Stimulated activated CD4-positive, alpha-beta T cell treated with anti-CD3 and anti-CD28 coated beads, TNF-alpha, amount 100 ng/mL, for 4 hours (primary cell): ENCODE measurements around the gene EXOC3L1.

Experiments
- DNase-seq, 3 experiments: peaks; one replicate each; pipeline ENCODE4 v3.0.0-alpha.2; 2020; ENCODE audit warnings: low read depth in 3 of 3

Gene EXOC3L1

DNA sequence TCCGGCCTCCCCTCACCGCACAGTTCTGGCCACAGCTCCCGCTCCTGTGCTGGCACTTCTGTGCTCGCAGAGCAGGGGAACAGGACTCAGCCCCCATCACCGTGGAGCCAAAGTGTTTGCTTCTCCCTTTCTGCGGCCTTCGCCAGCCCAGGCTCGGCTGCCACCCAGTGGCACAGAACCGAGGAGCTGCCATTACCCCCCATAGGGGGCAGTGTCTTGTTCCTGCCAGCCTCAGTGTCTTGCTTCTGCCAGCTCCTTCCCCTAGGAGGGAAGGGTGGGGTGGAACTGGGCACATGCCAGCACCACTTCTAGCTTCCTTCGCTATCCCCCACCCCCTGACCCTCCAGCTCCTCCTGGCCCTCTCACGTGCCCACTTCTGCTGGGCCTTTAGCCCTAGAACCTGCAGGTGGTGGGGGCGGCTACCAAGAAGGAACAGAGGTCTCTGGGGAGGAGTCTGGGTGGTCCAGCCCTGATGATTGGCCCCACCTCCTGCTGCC lies 8.3 kb upstream of the EXOC3L1 start:
- DNase-seq = no peak

DNA sequence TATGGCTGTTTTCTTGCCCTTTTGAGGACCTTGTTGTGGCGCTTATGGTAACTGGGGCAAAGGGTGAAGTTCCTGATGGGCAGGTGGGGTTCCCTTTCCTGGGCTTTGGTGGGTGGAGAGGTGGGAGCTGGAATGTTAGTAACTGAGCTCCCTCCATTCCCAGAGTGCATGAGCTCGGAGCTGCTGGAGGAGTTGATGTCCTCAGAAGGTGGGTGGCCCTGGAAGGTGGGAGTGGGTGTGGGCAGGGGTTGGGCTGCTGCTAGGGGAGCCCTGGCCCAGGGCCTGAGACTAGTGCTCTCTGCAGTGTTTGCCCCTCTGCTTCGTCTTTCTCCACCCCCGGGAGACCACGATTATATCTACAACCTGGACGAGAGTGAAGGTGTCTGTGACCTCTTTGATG lies 7.8 kb upstream of the EXOC3L1 start:
- no peak for DNase-seq

DNA sequence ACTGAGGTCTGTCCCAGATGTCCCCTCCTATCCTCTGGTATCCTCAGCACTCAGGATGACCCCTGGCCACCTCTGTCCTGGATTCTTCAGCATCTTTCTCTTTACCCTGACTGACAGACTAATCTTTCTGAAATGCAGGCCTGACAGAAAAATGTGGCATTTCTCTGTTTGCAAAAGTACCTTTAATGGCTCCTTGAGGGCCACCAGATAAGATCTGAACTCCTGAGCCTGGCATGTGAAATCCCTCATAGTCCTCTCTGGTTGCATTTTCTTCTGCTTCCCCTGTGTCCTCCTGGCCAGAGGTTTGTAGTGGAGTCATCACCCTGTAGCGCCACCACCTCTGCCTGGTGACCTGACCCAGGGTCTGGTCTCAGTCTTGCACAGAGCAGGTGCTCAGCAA lies 6.9 kb upstream of the EXOC3L1 start:
- no peak for DNase-seq

DNA sequence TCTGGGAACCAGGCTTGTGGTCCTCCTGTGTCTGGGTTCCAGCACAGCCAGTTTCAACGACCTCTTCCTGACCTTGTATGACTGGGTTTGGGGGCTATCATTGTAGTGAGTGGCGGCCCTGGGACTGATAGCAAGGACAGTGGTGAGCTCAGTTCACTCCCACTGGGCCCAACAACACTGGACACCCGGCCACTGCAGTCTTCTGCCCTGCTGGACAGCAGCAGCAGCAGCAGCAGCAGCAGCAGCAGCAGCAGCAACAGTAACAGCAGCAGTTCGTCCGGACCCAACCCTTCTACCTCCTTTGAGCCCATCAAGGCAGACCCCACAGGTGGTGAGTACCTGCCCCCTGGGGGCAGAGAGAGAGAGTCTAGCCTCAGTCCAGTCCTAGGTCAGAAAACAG lies 5.7 kb upstream of the EXOC3L1 start:
- no peak for DNase-seq

DNA sequence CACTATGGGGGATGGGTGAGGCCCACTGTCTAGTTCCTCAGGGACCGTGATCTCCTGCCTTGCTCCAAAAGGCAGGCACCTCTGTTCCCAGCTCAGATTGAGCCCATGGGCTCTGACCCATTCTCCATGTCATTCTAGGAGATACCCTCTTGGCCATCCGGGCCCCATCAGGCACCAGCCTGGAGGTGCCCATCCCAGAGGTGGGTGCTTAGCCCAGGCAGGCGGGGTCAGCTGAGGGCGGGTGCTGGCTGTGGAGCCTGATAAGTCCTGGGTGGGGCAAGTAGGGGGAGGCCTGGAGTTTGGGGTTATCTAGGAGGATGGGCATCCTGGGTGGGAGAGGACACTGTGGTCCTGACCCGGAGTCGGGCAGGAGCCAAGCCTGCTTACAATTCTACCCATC lies 4.3 kb upstream of the EXOC3L1 start:
- no peak for DNase-seq

DNA sequence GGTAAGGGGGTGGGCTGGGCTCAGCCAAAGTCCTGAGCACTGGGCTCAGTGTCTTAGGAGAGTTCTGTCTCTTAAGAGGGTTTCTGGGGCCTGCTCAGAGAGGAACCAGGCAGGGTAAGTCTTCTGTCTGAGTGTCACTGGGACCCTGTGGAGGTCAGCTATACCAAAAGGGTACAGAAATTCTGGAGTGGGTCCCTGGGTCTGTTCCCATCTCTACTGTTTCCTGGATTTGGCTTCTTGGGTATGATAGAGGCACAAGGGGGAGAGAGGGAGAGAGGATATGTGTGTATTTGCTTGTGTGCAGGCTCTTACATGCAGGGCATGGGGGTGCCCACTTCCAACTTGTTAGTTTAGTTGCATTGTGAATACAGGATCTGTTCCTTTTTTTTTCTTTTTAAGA lies 3.6 kb upstream of the EXOC3L1 start:
- DNase-seq = no peak

DNA sequence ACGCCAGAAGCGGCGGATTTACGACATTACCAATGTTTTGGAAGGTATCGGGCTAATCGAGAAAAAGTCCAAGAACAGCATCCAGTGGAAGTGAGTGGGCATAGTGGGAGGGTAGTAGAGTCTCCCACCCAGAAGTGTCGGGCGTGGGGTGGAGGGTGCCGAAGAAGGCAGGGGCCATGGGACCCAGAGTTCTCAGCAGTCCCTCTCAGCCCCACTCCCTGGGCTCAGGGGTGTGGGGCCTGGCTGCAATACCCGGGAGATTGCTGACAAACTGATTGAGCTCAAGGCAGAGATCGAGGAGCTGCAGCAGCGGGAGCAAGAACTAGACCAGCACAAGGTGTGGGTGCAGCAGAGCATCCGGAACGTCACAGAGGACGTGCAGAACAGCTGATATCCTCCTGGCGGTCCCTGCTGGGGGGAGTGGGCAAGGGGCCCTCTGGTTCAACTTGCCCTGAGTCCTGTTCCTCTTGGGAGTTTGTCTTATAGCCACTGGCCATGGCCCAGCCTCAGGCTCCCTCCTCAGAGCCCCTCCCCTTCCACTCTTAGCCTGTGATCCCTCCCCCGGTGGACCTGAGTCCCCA lies 2.9 kb upstream of the EXOC3L1 start:
- no peak for DNase-seq

DNA sequence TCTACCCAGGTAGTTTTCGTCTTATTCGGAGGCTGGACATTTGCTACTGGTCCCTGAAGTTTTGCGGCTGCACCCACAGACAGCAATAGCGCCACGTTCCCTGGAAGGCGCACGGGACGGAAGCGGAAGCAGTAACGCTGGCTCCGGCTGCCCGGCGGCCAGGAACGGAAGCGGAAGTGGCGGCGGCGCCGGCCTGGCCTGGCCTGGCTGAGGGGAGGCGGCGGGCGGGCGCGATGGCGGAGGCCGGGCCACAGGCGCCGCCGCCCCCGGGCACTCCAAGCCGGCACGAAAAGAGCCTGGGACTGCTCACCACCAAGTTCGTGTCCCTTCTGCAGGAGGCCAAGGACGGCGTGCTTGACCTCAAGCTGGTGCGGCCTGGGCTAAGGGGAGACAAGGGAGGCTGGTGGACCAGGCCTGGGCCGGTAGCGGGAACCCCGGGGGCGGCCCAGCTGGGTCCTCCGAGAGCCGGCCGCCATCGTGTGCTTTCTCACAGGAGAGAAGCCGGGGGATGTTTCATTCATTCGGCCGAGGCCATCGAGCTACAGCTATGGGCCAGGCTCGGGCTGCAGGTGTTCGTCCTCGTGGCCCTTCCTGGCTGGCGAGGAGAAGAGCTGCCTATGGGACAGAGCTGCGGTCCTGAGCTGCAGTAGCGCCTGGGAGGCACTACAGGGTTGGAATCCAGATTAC lies 2.2 kb upstream of the EXOC3L1 start, which contains the start of gene E2F4:
Gene E2F4, plus strand, starts transcription at position 161 of the 687 bp plus-strand sequence. Its CDS starts 73 bp downstream, at position 234.
- DNase-seq = peak; percentile 68 to 78 (median 78)

DNA sequence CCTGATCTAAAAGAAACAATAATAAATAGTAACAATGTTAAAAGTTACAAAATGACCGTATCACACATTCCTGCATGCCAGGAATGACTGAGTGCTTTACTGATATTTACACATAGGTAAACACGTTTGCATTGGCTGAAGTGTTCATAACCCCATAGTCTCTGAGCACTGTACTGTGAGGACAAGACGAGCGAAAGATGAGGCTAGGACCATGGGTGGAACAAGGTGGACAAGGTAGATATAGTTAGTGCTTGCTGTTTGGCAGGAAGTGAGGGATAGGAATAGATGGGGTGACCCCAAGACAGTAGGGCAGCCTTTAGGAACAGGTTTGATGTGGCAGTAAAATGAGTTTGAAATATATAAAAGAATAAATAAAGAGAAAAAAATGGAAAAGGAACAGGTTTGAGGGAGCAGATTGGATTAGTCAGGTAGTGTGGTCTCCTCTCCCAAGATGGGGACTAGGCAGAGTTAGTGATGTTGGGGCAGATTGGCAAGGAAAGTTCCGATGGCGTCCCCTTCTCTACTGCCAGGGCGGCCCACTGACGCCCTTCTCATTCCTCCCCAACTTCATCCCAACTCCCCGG lies 1.6 kb upstream of the EXOC3L1 start:
- no peak for DNase-seq

DNA sequence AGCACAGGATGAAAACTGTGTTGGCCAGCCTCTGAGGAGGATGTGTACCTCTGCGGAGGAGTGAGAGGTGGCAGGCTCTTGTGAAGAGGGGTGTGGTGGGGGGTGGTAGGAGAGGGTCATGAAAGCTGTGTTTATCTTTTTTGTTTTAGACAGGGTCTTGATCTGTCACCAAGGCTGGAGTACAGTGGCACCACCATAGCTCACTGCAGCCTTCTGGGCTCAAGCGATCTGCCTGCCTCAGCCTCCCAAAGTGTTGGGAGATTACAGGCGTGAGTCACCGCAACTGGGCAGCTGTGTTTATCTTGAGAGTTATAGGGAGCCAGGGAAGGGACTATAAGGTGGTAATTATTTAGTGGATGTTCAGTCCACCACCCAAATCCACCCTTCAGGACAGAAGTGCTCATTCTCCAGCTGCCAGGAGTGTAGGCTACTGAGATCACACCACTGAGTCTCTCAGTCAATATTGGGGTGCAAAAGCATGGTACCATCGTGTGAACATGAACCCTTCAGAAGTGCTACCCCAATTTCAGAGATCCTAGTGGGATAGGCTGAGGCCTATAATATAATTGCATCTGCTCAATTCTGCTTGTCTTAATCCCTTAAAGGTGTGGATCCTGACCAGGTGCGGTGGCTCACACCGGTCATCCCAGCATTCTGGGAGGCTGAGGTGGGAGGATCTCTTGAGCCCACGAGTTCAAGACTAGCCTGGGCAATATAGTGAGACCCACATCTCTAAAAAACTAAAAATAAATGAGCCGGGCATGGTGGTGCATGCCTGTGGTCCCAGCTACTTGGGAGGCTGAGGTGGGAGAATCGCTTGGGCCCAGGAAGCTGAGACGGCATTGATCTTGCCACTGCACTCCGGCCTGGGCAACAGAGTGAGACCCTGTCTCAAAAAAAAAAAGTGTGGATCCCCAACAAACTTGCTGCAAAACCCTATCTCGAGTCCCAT lies 788 bp upstream of the EXOC3L1 start:
- no peak for DNase-seq

DNA sequence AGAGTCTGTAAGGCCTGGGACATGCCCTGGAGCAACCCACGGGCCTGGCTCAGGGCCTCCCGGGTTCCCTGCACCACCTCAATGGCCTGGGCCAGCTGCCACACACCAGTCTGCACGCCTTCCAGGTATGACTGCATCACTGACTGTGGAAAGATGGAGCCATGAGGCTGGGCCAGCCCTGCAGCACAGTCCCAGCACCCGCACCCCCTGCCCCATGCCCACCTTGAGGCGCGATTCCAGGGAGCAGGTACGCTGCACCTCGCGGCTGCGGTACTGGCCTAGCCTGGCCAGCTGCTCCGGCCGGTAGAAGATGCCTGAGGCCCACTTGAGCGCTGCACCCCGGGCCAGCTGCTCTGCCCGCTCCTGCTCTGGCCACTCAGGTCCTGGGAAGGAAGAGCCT lies 1.1 kb downstream of the EXOC3L1 start:
- DNase-seq = no peak

DNA sequence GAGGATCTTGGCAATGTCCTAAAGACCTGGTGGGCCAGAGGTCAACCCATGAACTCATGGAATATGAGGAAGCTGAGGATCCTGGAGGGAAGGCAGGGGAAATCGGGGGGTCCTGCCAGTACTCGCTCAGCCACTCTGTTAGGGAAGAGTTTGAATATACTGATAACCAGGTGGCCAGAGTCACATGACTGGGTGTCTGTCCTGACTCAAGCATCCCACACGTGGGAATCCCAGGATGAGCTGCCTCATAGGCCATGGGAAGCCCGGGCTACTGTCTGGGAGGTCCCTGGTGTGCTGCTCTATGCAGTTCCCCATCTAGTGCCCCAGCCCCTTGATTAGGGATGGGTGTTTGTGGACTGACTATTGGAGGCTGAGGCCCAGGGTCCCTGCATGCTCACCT lies 1.6 kb downstream of the EXOC3L1 start:
- no peak for DNase-seq

DNA sequence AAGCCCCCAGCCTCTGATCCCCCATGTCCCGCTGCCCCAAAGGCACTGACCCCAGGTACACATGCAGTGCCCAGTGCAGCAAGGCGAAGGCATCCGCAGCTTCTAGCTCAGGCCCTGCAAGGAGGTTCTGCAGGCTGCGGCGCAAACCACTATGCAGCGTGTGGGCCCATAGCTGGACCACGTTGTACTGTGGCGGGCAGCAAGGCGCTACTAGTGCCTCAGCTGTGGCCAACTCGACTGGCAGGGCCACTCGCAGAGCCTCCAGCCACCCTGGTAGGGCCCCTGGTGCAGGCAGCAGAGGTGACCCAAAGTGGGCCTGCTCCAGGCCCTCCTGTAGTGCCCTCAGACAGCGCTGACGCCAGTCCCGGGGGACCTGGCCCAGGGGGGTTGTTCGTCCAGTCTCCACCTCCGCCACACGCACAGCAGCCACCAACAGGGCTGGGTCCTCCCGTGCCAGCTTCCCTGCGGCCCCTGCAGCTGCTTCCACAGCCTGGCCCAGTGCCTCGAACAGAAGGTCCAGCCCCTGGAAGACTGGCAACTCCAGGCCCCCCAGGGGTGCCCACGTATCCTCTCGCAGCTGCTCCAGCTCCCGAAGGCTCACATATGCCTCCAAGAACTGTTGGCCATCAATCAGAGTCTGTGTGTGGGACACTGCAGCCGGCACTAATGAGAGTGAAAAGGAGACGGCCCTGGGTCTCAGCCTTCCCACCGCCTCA lies 2.6 kb downstream of the EXOC3L1 start:
- no peak for DNase-seq

DNA sequence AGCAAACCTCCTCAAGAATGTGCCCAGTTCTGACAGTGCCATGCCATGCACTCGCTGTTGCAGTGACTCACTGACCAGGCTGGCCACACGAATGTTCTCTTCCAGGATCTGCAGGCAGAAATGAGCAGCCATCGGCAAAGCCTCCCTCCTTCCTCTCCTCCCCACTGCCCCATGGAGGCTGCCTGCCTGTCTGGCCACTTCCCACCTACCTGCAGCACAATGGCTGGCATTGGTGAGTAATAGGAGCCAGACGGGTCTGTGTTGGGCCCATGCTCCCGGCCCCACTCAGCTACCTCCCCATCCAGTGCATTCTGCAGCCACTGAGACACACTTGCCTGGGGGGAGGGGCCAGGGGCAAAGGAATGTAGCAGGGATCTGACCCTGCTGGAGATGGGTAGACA lies 3.4 kb downstream of the EXOC3L1 start:
- no peak for DNase-seq

DNA sequence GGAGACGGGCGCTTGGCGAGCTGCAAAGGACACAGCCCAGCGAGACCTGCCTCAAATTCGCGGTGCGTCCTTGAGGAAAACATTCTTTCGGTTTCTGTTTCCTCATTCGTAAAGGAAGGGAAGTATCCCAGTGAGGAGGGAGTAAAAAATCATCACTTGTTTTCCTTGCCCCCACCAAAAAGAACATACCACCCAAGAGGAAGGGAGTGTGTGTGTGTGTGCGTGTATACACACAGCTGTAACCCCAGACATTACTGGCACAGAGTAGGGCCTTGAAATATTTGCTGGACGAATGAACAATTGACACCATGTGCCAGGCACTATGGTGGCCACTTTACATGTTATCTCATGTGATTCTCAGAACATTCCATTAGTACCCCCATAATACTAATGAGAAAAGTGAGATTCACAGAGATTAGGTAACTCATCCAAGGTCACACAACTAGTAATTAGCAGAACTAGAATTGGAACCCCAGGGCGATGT lies 4.2 kb downstream of the EXOC3L1 start:
- no peak for DNase-seq

DNA sequence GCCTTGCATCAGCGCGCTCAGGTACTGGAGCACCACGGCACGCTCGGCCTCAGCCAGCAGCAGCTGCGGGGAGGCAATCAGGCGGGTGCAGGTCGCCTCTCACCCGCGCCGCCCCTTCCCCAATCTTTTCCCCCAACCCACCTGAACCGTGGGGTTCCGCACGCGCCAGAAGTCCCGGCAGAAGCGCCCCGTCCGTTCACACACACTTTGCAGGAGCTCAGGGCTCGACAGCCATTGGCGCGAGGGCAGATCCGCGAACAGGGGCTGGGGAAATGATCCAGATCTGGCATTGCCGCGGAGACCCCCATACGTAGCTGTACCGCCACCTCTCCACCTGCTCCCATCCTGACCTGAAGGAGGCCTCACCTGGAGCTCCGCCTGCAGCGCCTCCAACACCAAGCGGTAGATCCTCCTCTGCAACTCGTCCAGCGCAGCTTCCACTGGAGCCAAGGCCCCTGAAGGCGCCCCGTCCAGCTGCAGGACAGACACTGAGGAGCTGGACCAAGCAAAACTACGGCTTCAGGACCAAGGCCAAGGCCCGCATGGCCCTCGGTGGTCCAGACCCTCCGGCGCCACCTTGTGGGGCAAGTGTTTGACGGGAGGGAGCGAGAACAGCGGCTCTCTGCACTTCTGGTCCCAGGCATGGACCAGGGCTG lies 4.8 kb downstream of the EXOC3L1 start:
- DNase-seq = peak; percentile 62 to 75 (median 64)

DNA sequence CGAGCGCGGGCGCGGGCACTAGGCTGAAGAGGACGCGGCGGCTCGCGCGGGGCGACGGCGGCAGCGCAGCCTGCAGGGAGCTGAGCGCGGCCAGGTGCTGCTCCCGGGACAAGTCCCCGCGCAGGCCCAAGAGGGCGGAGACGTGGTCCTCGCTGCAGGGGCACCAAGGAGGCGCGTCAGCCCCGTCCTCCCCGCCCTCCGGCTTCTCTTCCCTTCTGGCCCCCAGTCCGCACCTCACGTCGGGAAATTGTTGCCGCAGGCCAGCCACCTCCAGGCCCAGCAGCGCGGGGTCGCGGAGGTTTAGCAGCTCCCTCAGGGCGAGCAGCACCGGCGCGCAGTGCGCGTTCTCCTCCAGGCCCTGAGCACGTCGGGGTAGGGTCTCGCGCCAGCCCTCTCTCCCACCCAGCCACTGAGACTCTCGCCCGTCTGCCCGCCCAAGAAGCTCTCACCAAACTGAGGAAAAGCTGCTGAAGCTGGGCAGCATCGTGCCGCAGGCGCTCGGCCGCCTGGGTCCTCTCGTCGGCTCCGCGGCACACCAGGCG lies 5.4 kb downstream of the EXOC3L1 start:
- peak in 1 of 3 experiments; percentile 27 for DNase-seq

DNA sequence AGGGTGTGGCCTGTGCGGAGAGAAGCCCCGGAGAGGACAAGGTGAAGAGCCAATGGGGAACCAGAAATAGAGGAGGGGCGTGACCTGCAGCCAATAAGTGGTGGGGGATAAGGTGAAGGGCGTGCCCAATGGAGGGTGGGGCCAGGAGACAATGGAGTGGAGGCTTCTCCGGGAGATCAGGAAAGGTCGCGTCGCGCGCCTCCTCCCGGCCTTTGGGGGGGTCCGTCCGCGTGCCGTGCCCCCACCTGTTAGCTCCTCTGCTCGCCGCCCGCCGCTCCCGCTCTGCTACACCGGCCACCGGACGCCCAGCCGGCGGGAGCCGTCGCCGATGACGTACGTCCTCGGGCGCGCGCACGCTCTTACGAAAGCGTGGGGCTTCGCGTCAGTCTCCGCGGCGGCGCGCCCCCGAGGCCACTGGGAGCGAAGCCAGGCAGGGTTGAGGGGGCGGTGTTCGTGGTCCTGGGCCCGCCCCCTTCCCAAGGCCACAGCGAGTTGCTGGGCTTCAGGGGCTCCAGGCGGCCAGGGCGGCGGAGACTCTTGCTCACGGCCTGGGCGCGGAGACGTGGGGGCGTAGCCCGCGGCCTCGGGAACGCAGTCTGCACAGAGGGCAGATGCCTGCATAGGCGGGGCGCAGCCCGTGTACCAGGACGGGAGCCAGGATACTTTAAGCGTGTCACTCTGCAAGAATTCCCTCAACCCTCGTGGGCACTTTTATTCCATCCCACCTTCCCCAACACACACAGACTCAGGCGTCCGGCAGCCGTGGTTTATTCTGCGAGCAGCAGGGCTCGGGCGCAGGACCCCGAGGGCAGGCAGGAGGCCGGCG lies 6.1 kb downstream of the EXOC3L1 start, which contains the start of gene MATCAP1:
Gene MATCAP1, minus strand, starts transcription at position 337 of the 826 bp plus-strand sequence. CDS start 3,353 bp downstream, outside the sequence.
- DNase-seq = peak; percentile 83 to 90 (median 88)

DNA sequence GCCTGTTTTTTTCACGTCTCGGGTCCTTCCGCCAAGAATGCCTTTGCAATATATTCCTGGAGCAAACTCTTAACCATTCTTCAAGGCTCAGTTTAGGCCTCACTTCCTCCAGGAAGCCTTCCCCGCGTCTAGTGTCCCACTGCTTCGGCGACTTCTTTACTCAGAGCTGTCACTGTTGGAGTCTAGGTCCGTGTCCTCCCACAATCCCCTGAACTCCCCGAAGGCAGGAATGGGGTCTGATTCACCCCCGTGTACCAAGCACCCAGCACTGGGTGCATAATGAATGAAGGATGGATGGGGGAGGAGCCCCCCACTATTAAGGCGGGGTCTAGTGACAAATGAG lies 6.7 kb downstream of the EXOC3L1 start:
- DNase-seq = no peak
